CD14-positive monocyte (primary cell): ENCODE measurements around the gene SLC24A3. TPM values are rescaled to one million over a fixed set of nuclear protein-coding genes. Genes with fewer than 3 reads are reported as not detected.
A peak's percentile ranks its signal among the peaks of the same experiment; 100 is the strongest.

Experiments
- DNase-seq, 3 donors: peaks; one replicate each; pipeline ENCODE4 v3.0.0-alpha.2; 2011 to 2022
- H2AFZ ChIP-seq: 2 replicates; pipeline ENCODE4 v1.6.0; 2012; ENCODE audit warnings: mild to moderate bottlenecking, low read depth, low read length, inconsistent platforms; ENCODE audit not compliant: insufficient read depth, poor library complexity, severe bottlenecking
- H3K27ac ChIP-seq, 2 donors: 1 replicate in 1 of 2; 2 replicates in 1 of 2; pipeline ENCODE4 v1.5.1; 2012 to 2013; ENCODE audit warnings: low read length in 2 of 2, control low read depth in 1 of 2, inconsistent platforms in 1 of 2, low read depth in 1 of 2, mild to moderate bottlenecking in 1 of 2
- H3K27me3 ChIP-seq, 2 donors: one replicate each; pipeline versions ENCODE4 v1.6.0 to v1.6.1; 2011 to 2013; ENCODE audit warnings: low read length in 2 of 2; ENCODE audit not compliant: control insufficient read depth in 2 of 2, insufficient read depth in 2 of 2
- H3K36me3 ChIP-seq, 2 donors: replicated peaks in 1 of 2; 1 replicate in 1 of 2; 2 replicates in 1 of 2; pipeline versions ENCODE4 v1.5.1 to v1.6.1; 2012 to 2013; ENCODE audit warnings: low read length in 2 of 2, control low read depth in 1 of 2, inconsistent platforms in 1 of 2, mild to moderate bottlenecking in 1 of 2; ENCODE audit not compliant: insufficient read depth in 2 of 2, control insufficient read depth in 1 of 2
- H3K4me1 ChIP-seq, 2 donors: 1 replicate in 1 of 2; 2 replicates in 1 of 2; pipeline versions ENCODE4 v1.5.1 to v1.6.1; 2012 to 2013; ENCODE audit warnings: low read length in 2 of 2, control low read depth in 1 of 2, inconsistent platforms in 1 of 2, mild to moderate bottlenecking in 1 of 2, moderate library complexity in 1 of 2; ENCODE audit not compliant: insufficient read depth in 2 of 2, control insufficient read depth in 1 of 2
- H3K4me2 ChIP-seq: replicated peaks from 2 replicates; pipeline ENCODE3; 2012; ENCODE audit warnings: low read length, moderate library complexity, mild to moderate bottlenecking; ENCODE audit not compliant: poor library complexity, severe bottlenecking; ENCODE audit errors: extremely low read depth
- H3K4me3 ChIP-seq, 3 experiments: fragments of 200-600 bp in 1 of 3; sonication (generic) in 1 of 3; replicated peaks in 1 of 3; 1 replicate in 2 of 3; 2 replicates in 1 of 3; pipeline ENCODE4 v1.5.1; 2011 to 2013; ENCODE audit warnings: low read length in 3 of 3, mild to moderate bottlenecking in 3 of 3, control low read depth in 2 of 3, low read depth in 2 of 3, inconsistent platforms in 1 of 3, moderate library complexity in 1 of 3
- H3K79me2 ChIP-seq: 2 replicates; pipeline ENCODE4 v1.6.0; 2012; ENCODE audit warnings: mild to moderate bottlenecking, control low read depth, inconsistent platforms, low read length, moderate library complexity; ENCODE audit not compliant: insufficient read depth
- H3K9ac ChIP-seq: 2 replicates; pipeline ENCODE4 v1.6.0; 2017; ENCODE audit warnings: low read length, mild to moderate bottlenecking; ENCODE audit not compliant: insufficient read depth, poor library complexity, severe bottlenecking
- H3K9me3 ChIP-seq, 2 donors: replicated peaks in 1 of 2; 1 replicate in 1 of 2; 2 replicates in 1 of 2; pipeline versions ENCODE4 v1.5.1 to v1.6.1; 2012 to 2013; ENCODE audit warnings: low read length in 2 of 2, control low read depth in 1 of 2; ENCODE audit not compliant: control insufficient read depth in 1 of 2, insufficient read depth in 1 of 2
- H4K20me1 ChIP-seq: 2 replicates; pipeline ENCODE4 v1.6.0; 2012; ENCODE audit warnings: mild to moderate bottlenecking, low read length, control low read depth, moderate library complexity; ENCODE audit not compliant: insufficient read depth
- H3K27ac Mint-ChIP-seq, 7 donors: one replicate each; pipeline ENCODE4 v1.8.0; 2020; ENCODE audit warnings: mild to moderate bottlenecking in 7 of 7, mixed read lengths in 7 of 7, moderate library complexity in 6 of 7, inconsistent platforms in 2 of 7
- H3K27me3 Mint-ChIP-seq, 3 donors: one replicate each; pipeline ENCODE4 v1.8.0; 2021 to 2022; ENCODE audit warnings: low read depth in 3 of 3, mild to moderate bottlenecking in 3 of 3, mixed read lengths in 3 of 3, moderate library complexity in 3 of 3, inconsistent platforms in 1 of 3
- H3K36me3 Mint-ChIP-seq, 2 donors: one replicate each; pipeline ENCODE4 v1.8.0; 2020; ENCODE audit warnings: mixed read lengths in 2 of 2, inconsistent platforms in 1 of 2, mild to moderate bottlenecking in 1 of 2
- H3K4me1 Mint-ChIP-seq: one replicate; pipeline ENCODE4 v1.8.0; 2020; ENCODE audit warnings: mild to moderate bottlenecking, mixed read lengths
- H3K4me3 Mint-ChIP-seq, 2 donors: one replicate each; pipeline ENCODE4 v1.8.0; 2020; ENCODE audit warnings: mild to moderate bottlenecking in 2 of 2, mixed read lengths in 2 of 2, moderate library complexity in 1 of 2
- H3K9me3 Mint-ChIP-seq, 7 donors: one replicate each; pipeline ENCODE4 v1.8.0; 2020 to 2022; ENCODE audit warnings: mixed read lengths in 7 of 7, mild to moderate bottlenecking in 6 of 7, moderate library complexity in 6 of 7, inconsistent platforms in 2 of 7
- CTCF ChIP-seq: fragments of 200-600 bp; IDR thresholded peaks from one replicate; pipeline ENCODE4 v1.8.0; 2022; ENCODE audit warnings: antibody characterized with exemption, mild to moderate bottlenecking
- WGBS: methylation state at CpG from one replicate; pipeline ENCODE4 v1.1.5; 2013; ENCODE audit warnings: missing lambda C conversion rate; ENCODE audit not compliant: insufficient coverage; 5-methylcytosine and 5-hydroxymethylcytosine counted together
- intact Hi-C, 2 donors: fragments of 100-400 bp; cut with micrococcal nuclease; formaldehyde crosslinking; loops; one replicate each; pipeline versions ENCODE4 v1.15.0 to v1.15.1; 2023
- polyA plus RNA-seq, 3 donors: library from polyadenylated mRNA; depleted of rRNA in 1 of 3; unstranded in 2 of 3; stranded (reverse) in 1 of 3; fragments of 300-500 nt in 2 of 3; fragments of >200 nt in 1 of 3; fragmentation: Illumina TruSeq in 2 of 3; gene quantifications; 1 replicate in 2 of 3; 2 replicates in 1 of 3; pipeline ENCODE4 v1.2.3, GENCODE V29; 2012 to 2021

Gene SLC24A3
- polyA plus RNA-seq, 3 donors = 0.04 to 0.08 TPM; not detected in 1

DNA sequence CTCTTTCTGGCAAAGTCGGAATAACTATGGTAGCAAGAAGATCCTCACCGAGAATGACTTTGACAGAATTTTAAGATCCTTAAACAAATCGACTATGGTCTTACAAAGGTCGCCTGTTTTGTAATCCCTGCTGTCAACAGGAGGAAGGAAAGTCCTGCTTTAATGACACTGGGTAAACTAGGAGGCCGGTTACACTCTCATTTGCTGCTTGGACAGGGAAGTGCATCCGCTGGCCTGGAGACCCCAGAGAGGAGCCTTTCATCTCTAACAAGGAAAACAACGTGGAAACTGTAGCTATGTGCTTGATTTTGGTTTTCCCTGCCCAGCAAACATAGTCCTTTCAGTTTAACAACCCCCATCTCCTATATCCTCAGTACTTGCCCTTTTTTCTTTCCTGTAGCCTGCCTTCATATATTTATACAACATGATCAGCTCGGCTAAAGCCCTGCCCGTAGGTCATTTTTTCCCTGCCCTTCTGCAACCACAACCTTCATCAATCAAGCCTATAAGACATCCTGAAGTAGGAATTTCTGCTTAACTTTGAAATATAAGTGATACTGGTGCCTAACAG lies 448.5 kb downstream of the SLC24A3 start:
- peaks cover 14% of the 10 kb centered on the region for H3K4me1 Mint-ChIP-seq
- H3K27me3 ChIP-seq = no peaks in the 10 kb centered on the region
- intact Hi-C loops = loop anchor here in 1 of 2 donors (5.0 kb wide), 2 partner anchors 34 to 454 kb away; no protein-coding TSS in a partner anchor
- no peaks in the 10 kb centered on the region for H3K9me3 ChIP-seq
- H3K9me3 Mint-ChIP-seq = peaks cover 0 to 4% (median 0%) of the 10 kb centered on the region in 7 donors
- H3K27me3 Mint-ChIP-seq = peaks cover 4 to 10% (median 8%) of the 10 kb centered on the region in 3 donors
- peaks cover 14 to 16% of the 10 kb centered on the region in 2 donors for H3K4me1 ChIP-seq
- no peak for TF ChIP-seq CTCF
- no peaks in the 10 kb centered on the region for H3K36me3 ChIP-seq
- H3K4me3 Mint-ChIP-seq = no peak overlapping the region
- 62% methylated on average over 6 of the region's 9 CpGs for WGBS
- H3K27ac Mint-ChIP-seq = no peak overlapping the region
- H3K9ac ChIP-seq = no peak overlapping the region
- no peaks in the 10 kb centered on the region for H3K36me3 Mint-ChIP-seq
- no peak overlapping the region for H3K4me2 ChIP-seq
- H2AFZ ChIP-seq = peak overlapping the region; percentile 1
- no peak for DNase-seq
- no peak overlapping the region for H3K27ac ChIP-seq
- H3K79me2 ChIP-seq = no peaks in the 10 kb centered on the region
- no peak overlapping the region for H3K4me3 ChIP-seq
- no peaks in the 10 kb centered on the region for H4K20me1 ChIP-seq

- Mint-ChIP-seq H3K4me3 (peak overlapping the region in 1 of 2 donors; percentile 5), H3K4me1 (peaks cover 14% of the 10 kb centered on the region), H3K27me3 (peaks cover 4 to 10% (median 8%) of the 10 kb centered on the region in 3 donors), H3K36me3 (no peaks in the 10 kb centered on the region), H3K27ac (peak overlapping the region in 1 of 7 donors; percentile 77), H3K9me3 (peaks cover 0 to 4% (median 0%) of the 10 kb centered on the region in 7 donors)
- H3K4me3 ChIP-seq = no peak overlapping the region
- no peaks in the 10 kb centered on the region for H4K20me1 ChIP-seq
- peak; percentile 98 for TF ChIP-seq CTCF
- 81% methylated on average over 15 of the region's 19 CpGs for WGBS
- DNase-seq = peak; percentile 54 to 78 (median 67)
- H3K79me2 ChIP-seq = no peaks in the 10 kb centered on the region
- no peak overlapping the region for H3K9ac ChIP-seq
- H2AFZ ChIP-seq = no peak overlapping the region
- H3K27me3 ChIP-seq = no peaks in the 10 kb centered on the region
- peaks cover 14 to 16% of the 10 kb centered on the region in 2 donors for H3K4me1 ChIP-seq
- intact Hi-C loops = loop anchor here (1.0 to 5.0 kb wide), 4 partner anchors 33 to 455 kb away; no protein-coding TSS in a partner anchor
- no peak overlapping the region for H3K4me2 ChIP-seq
- H3K27ac ChIP-seq = no peak overlapping the region
- no peaks in the 10 kb centered on the region for H3K9me3 ChIP-seq
- H3K36me3 ChIP-seq = no peaks in the 10 kb centered on the region
These were observed 449.5 kb downstream of the SLC24A3 start for GRCh38 chr20:19661717-19662636.
